Chondrocyte (in vitro differentiated cells): ENCODE results near the gene AKAP1. TPM values are rescaled to one million over a fixed set of nuclear protein-coding genes. Genes with fewer than 3 reads are reported as not detected.

Source experiments
- DNase-seq: peaks from one replicate; pipeline ENCODE4 v3.0.0; 2021; ENCODE audit warnings: mixed read lengths, low spot score
- H3K27ac Mint-ChIP-seq: one replicate; pipeline ENCODE4 v1.8.0; 2021; ENCODE audit warnings: mild to moderate bottlenecking, moderate library complexity, mixed read lengths; ENCODE audit not compliant: unreplicated experiment
- H3K27me3 Mint-ChIP-seq: 2 replicates; pipeline ENCODE4 v1.8.0; 2021; ENCODE audit warnings: low read depth, mixed read lengths
- H3K36me3 Mint-ChIP-seq: 2 replicates; pipeline ENCODE4 v1.8.0; 2021; ENCODE audit warnings: low read depth, mixed read lengths
- H3K4me1 Mint-ChIP-seq: 2 replicates; pipeline ENCODE4 v1.8.0; 2021; ENCODE audit warnings: low read depth, mild to moderate bottlenecking, mixed read lengths
- H3K4me3 Mint-ChIP-seq: one replicate; pipeline ENCODE4 v1.8.0; 2021; ENCODE audit warnings: mild to moderate bottlenecking, moderate library complexity, mixed read lengths; ENCODE audit not compliant: unreplicated experiment
- H3K9me3 Mint-ChIP-seq: 2 replicates; pipeline ENCODE4 v1.8.0; 2021; ENCODE audit warnings: low read depth, mixed read lengths
- CTCF ChIP-seq: fragments of 200-600 bp; sonication (generic); IDR thresholded peaks from 2 replicates; pipeline ENCODE4 v1.5.0; 2021; ENCODE audit warnings: antibody characterized with exemption, mild to moderate bottlenecking, moderate library complexity
- total RNA-seq: library from RNA; stranded (reverse); gene quantifications from 3 replicates; pipeline ENCODE4 v1.2.1, GENCODE V29; 2021

Gene AKAP1
- total RNA-seq, 1 donor from 2014 or later = 14.8 TPM

GRCh38 chr17:57117798-57118197, 32.8 kb downstream of the AKAP1 start:
- H3K4me3 Mint-ChIP-seq = no peak overlapping the region
- peaks cover 33% of the 10 kb centered on the region for H3K36me3 Mint-ChIP-seq
- no peaks in the 10 kb centered on the region for H3K4me1 Mint-ChIP-seq
- H3K9me3 Mint-ChIP-seq = no peaks in the 10 kb centered on the region
- H3K27ac Mint-ChIP-seq = no peak overlapping the region
- DNase-seq = no peak
- no peaks in the 10 kb centered on the region for H3K27me3 Mint-ChIP-seq
- TF ChIP-seq CTCF = no peak

- H3K36me3 Mint-ChIP-seq = peaks cover 40% of the 10 kb centered on the region
These were observed 35.8 kb downstream of the AKAP1 start for GRCh38 chr17:57120814-57121213.

GRCh38 chr17:57121308-57122042, 36.4 kb downstream of the AKAP1 start:
- H3K4me1 Mint-ChIP-seq = no peaks in the 10 kb centered on the region
- TF ChIP-seq CTCF = peak; percentile 80
- H3K9me3 Mint-ChIP-seq = no peaks in the 10 kb centered on the region
- no peak for DNase-seq
- peaks cover 37% of the 10 kb centered on the region for H3K36me3 Mint-ChIP-seq
- no peaks in the 10 kb centered on the region for H3K27me3 Mint-ChIP-seq
- no peak overlapping the region for H3K4me3 Mint-ChIP-seq
- no peak overlapping the region for H3K27ac Mint-ChIP-seq

More at GRCh38 chr17:57120814-57121213, 35.8 kb downstream of the AKAP1 start:
- Mint-ChIP-seq H3K4me1 (no peaks in the 10 kb centered on the region), H3K27ac (no peak overlapping the region), H3K27me3 (no peaks in the 10 kb centered on the region), H3K4me3 (no peak overlapping the region), H3K9me3 (no peaks in the 10 kb centered on the region)
- no peak for DNase-seq
- no peak for TF ChIP-seq CTCF

- Mint-ChIP-seq H3K36me3 (peaks cover 17% of the 10 kb centered on the region), H3K9me3 (no peaks in the 10 kb centered on the region), H3K27me3 (no peaks in the 10 kb centered on the region)
These were observed 39.0 kb downstream of the AKAP1 start for GRCh38 chr17:57124053-57124452.

GRCh38 chr17:57125406-57125805, 40.4 kb downstream of the AKAP1 start:
- Mint-ChIP-seq H3K4me3 (no peak overlapping the region), H3K27ac (no peak overlapping the region), H3K4me1 (no peaks in the 10 kb centered on the region), H3K9me3 (no peaks in the 10 kb centered on the region), H3K36me3 (peaks cover 17% of the 10 kb centered on the region), H3K27me3 (peaks cover 4% of the 10 kb centered on the region)
- no peak for DNase-seq
- TF ChIP-seq CTCF = no peak

More at GRCh38 chr17:57124053-57124452, 39.0 kb downstream of the AKAP1 start:
- Mint-ChIP-seq H3K4me3 (no peak overlapping the region), H3K4me1 (no peaks in the 10 kb centered on the region), H3K27ac (no peak overlapping the region)
- DNase-seq = no peak
- no peak for TF ChIP-seq CTCF
